DOHH2 (cell line): Measurements from ENCODE around the gene STAM.

Source experiments
- H3F3A ChIP-seq: fragments of 200-600 bp; sonication (generic), shearing (Covaris generic); 2 replicates; pipeline ENCODE4 v1.6.0; 2016; ENCODE audit warnings: antibody characterized with exemption, mild to moderate bottlenecking; ENCODE audit not compliant: control insufficient read depth, insufficient read depth
- H3K27ac ChIP-seq: fragments of 200-600 bp; sonication (generic); 2 replicates; pipeline ENCODE4 v1.5.1; 2014; ENCODE audit warnings: low read depth, mild to moderate bottlenecking, low read length, moderate library complexity
- H3K27me3 ChIP-seq: fragments of 200-600 bp; sonication (generic); 2 replicates; pipeline ENCODE4 v1.6.1; 2014; ENCODE audit warnings: mild to moderate bottlenecking, low read length, mixed read lengths; ENCODE audit not compliant: control insufficient read depth
- H3K36me3 ChIP-seq: fragments of 200-600 bp; sonication (generic); 2 replicates; pipeline ENCODE4 v1.6.1; 2014; ENCODE audit warnings: mild to moderate bottlenecking, low read length, moderate library complexity, mixed read lengths; ENCODE audit not compliant: control insufficient read depth
- H3K4me1 ChIP-seq: fragments of 200-600 bp; sonication (generic); 2 replicates; pipeline ENCODE4 v1.6.1; 2014; ENCODE audit warnings: mild to moderate bottlenecking, low read length, mixed read lengths; ENCODE audit not compliant: control insufficient read depth
- H3K4me2 ChIP-seq: fragments of 200-600 bp; sonication (generic); 2 replicates; pipeline ENCODE4 v1.6.0; 2014; ENCODE audit warnings: mild to moderate bottlenecking, low read length, moderate library complexity
- H3K4me3 ChIP-seq: fragments of 200-600 bp; sonication (generic); 2 replicates; pipeline ENCODE4 v1.5.1; 2014; ENCODE audit warnings: mild to moderate bottlenecking, low read length, mixed read lengths
- H3K79me2 ChIP-seq: fragments of 200-600 bp; sonication (generic); 2 replicates; pipeline ENCODE4 v1.6.1; 2014; ENCODE audit warnings: mild to moderate bottlenecking, low read length, mixed read lengths; ENCODE audit not compliant: control insufficient read depth
- H3K9me2 ChIP-seq: fragments of 200-600 bp; sonication (generic); replicated peaks from 2 replicates; pipeline ENCODE4 v1.6.1; 2014; ENCODE audit warnings: mild to moderate bottlenecking, low read length, mixed read lengths; ENCODE audit not compliant: control insufficient read depth
- H3K9me3 ChIP-seq: fragments of 200-600 bp; sonication (generic); 2 replicates; pipeline ENCODE4 v1.6.1; 2014; ENCODE audit warnings: antibody characterized with exemption, low read length, mixed read lengths; ENCODE audit not compliant: control insufficient read depth, insufficient read depth
- H4K20me1 ChIP-seq: fragments of 200-600 bp; sonication (generic); 2 replicates; pipeline ENCODE4 v1.6.0; 2014; ENCODE audit warnings: low read depth, mild to moderate bottlenecking, antibody characterized with exemption, low read length, moderate library complexity; ENCODE audit not compliant: control insufficient read depth, insufficient read depth
- EZH2phosphoT487 ChIP-seq: fragments of 200-600 bp; sonication (generic); IDR thresholded peaks from 2 replicates; pipeline ENCODE4 v1.6.1; 2017; ENCODE audit warnings: borderline replicate concordance, mild to moderate bottlenecking, antibody characterized with exemption, low read length, moderate library complexity, mixed read lengths
- TF ChIP-seq, protein P1 (sequence below): fragments of 200-600 bp; sonication (generic); IDR thresholded peaks from one replicate; pipeline ENCODE4 v1.5.1; 2014; ENCODE audit warnings: antibody characterized with exemption, mild to moderate bottlenecking, low read depth, low read length; ENCODE audit not compliant: poor library complexity, severe bottlenecking

The STAM gene

DNA sequence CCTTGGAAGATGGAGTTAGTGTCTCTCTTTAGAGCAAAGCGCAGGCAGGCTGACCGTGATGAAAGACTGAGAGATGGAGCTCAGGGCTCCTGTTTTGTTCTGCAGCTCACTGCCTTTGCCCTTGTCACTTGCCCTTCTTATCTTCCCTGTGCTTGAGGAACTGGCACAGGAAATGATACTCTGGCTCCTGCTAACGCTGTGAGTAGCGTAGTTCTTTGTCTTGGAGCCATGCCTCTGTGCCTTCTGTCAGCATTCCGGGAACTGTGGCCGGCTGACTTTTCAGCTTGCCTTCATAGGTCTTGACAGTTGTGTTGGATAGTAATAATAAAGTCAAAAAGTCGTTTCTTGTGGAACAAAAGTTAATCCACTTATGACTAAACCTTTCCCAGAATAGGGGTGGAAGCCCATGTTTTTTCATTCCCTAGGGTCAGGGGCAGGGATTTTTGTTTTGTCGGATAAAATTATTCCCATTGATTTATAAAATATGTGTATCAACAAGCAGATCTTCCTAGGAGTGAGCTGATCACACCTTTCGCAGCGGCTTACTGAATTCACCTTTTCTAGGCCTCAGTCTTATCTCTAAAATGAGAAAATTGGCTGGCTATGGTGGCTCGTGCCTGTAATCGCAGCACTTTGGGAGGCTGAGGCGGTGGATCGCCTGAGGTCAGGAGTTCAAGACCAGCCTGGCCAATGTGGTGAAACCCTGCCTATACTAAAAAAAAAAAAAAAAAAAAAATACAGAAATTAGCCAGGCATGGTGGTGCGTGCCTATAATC is 91.4 kb downstream of the STAM start:
- H3K4me1 ChIP-seq = no peaks in the 10 kb centered on the region
- no peaks in the 10 kb centered on the region for H3F3A ChIP-seq
- no peaks in the 10 kb centered on the region for H3K9me2 ChIP-seq
- H3K79me2 ChIP-seq = no peaks in the 10 kb centered on the region
- H4K20me1 ChIP-seq = no peaks in the 10 kb centered on the region
- H3K36me3 ChIP-seq = no peaks in the 10 kb centered on the region
- TF ChIP-seq EZH2phosphoT487 = no peak
- TF ChIP-seq, protein P1, sequence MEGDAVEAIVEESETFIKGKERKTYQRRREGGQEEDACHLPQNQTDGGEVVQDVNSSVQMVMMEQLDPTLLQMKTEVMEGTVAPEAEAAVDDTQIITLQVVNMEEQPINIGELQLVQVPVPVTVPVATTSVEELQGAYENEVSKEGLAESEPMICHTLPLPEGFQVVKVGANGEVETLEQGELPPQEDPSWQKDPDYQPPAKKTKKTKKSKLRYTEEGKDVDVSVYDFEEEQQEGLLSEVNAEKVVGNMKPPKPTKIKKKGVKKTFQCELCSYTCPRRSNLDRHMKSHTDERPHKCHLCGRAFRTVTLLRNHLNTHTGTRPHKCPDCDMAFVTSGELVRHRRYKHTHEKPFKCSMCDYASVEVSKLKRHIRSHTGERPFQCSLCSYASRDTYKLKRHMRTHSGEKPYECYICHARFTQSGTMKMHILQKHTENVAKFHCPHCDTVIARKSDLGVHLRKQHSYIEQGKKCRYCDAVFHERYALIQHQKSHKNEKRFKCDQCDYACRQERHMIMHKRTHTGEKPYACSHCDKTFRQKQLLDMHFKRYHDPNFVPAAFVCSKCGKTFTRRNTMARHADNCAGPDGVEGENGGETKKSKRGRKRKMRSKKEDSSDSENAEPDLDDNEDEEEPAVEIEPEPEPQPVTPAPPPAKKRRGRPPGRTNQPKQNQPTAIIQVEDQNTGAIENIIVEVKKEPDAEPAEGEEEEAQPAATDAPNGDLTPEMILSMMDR = no peak
- H3K27me3 ChIP-seq = no peaks in the 10 kb centered on the region
- no peak overlapping the region for H3K27ac ChIP-seq
- no peak overlapping the region for H3K4me3 ChIP-seq
- no peaks in the 10 kb centered on the region for H3K9me3 ChIP-seq
- H3K4me2 ChIP-seq = no peak overlapping the region

DNA sequence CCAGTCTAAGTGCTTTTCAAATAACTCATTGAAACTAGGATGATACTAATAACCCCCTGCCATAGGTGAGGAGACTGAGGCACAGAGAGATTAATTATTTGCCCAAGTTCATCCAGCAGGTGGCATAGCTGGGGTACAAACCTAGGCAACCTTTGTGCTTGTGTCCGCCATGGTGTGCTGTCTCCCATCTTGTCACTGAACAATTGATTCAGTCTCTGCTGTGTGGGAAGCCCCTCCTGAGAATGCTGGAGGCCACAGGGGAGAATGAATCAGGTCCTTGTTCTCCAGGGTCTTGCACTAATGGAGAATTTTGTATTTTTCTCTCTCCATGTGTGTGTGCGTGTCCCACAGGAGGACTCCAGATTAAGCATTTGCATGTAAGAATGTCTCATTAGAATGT is 92.3 kb downstream of the STAM start:
- Histone ChIP-seq H3K36me3 (no peaks in the 10 kb centered on the region), H3K9me2 (no peaks in the 10 kb centered on the region), H3K4me3 (no peak overlapping the region), H3K9me3 (no peaks in the 10 kb centered on the region), H3K4me1 (no peaks in the 10 kb centered on the region), H3K79me2 (no peaks in the 10 kb centered on the region), H4K20me1 (no peaks in the 10 kb centered on the region), H3K27me3 (no peaks in the 10 kb centered on the region), H3F3A (no peaks in the 10 kb centered on the region), H3K27ac (no peak overlapping the region), H3K4me2 (no peak overlapping the region)
- TF ChIP-seq, protein P1 = no peak
- no peak for TF ChIP-seq EZH2phosphoT487

DNA sequence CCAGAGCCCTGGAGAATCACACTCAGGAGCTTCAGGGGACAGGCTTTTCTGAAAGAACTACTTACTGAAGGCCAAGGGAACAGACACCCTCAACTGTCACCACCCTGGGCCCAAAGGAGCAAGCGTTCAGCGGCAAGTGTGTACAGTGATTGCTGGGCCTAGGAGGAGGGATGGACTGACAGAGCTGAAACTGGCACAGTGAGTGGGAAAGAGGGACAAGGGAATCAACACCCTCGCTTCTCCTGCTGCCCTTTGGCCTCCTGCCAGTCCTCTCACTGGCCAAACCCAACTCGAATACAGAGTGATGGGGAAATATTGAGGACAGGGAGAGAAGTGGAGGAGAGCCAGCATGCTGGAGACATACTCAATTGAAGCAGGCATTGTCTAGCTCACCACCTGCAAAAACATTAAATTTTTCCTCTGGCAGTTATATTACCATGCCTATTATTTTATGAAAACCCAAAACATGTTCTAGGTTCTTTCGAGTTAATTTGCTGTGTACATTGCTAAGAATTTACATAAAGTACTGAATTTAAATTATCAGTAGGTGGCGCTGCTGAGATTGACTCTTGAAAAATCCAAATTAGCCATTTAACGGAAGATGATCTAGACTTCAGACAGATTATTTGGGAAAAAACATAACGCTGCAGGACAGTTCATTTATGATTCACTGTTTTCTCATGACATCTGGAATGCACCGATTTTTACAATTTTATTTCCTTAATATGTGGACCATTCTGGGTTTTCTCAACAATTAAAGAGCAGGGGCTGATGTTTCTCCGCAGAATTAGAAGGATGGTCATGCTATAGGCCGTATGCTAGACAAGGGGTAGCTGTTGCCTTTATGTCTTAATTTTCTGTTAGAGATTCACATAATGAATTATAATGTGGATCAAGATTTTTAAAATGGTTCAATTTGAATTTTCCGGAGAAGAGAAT is 93.3 kb downstream of the STAM start:
- no peaks in the 10 kb centered on the region for H3K9me3 ChIP-seq
- no peaks in the 10 kb centered on the region for H4K20me1 ChIP-seq
- H3F3A ChIP-seq = no peaks in the 10 kb centered on the region
- no peak for TF ChIP-seq EZH2phosphoT487
- TF ChIP-seq, protein P1 = peak; percentile 75
- no peak overlapping the region for H3K4me3 ChIP-seq
- H3K9me2 ChIP-seq = no peaks in the 10 kb centered on the region
- no peaks in the 10 kb centered on the region for H3K79me2 ChIP-seq
- no peaks in the 10 kb centered on the region for H3K4me1 ChIP-seq
- no peaks in the 10 kb centered on the region for H3K36me3 ChIP-seq
- no peaks in the 10 kb centered on the region for H3K27me3 ChIP-seq
- no peak overlapping the region for H3K4me2 ChIP-seq
- H3K27ac ChIP-seq = no peak overlapping the region
